Measurements from ENCODE around the gene ARPC4. TPM values are rescaled to one million over a fixed set of nuclear protein-coding genes. Genes with fewer than 3 reads are reported as not detected.

Gene ARPC4
- total and polyA plus RNA-seq, 2 donors from 2014 or later: 138 to 164 TPM

DNA sequence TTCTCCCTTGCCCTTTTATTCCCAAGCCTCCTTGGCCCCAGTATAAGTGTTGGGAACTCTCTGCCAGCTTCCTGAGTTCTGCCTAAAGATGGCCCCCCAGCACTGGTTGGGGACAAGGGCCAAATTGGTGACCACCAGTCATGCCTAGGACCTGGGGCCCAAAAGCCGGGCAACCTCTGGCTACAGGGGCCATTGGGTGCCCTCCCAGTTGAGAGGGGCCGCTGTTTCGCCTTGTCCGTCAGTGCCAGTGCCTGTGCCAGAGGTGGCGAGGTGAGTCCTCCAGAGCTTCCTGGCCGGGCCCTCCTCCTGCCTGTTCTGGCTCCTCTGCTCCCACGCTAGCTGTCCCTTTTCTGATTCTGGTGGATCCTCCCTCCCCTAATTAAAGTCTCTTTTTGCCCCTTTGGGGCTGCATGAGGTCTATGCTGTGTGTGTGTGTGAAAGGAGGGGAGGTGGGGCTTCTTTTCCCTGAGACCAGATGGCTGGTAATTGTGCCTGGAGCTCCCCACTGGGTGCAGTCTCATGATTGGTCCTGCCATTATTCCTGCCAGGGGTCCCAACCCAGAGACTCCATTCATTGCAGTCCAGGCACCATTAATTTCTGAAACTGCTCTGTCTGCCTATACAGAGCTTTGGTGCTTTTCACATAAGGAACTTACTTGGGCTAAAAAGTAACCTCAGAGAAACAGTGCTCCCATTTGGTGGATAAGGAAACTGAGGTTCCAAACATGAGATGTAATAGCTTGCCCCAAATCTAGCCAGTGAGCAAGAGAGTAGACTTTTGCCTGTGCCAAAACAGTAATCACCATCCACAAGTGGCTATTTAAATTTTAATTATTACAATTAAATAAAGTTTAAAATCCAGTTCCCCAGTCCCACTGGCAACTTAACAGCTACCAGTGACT, 14.1 kb downstream of the ARPC4 start:
- Histone ChIP-seq H3K27ac (ENCODE audit: low read depth in 2 of 2, low read length in 2 of 2) (no peak overlapping the region), H3K36me3 (ENCODE audit: control insufficient read depth in 2 of 3, insufficient read depth in 3 of 3, low read length in 3 of 3) (peaks cover 7 to 24% (median 17%) of the 10 kb centered on the region in 3 donors), H3K4me3 (ENCODE audit: low read length in 3 of 3) (no peak overlapping the region), H3K27me3 (ENCODE audit: control insufficient read depth, insufficient read depth, low read length) (no peaks in the 10 kb centered on the region), H3K4me1 (ENCODE audit: control insufficient read depth in 2 of 3, insufficient read depth in 2 of 3, low read depth in 1 of 3, low read length in 3 of 3) (peaks cover 0 to 29% (median 6%) of the 10 kb centered on the region in 3 donors), H3K9me3 (ENCODE audit: control insufficient read depth in 2 of 3, insufficient read depth in 1 of 3, low read length in 3 of 3) (no peaks in the 10 kb centered on the region), H3K9ac (ENCODE audit: low read length in 3 of 3) (no peak overlapping the region)
- DNase-seq (no peak), FAIRE-seq (no peak)
- TF ChIP-seq CTCF (IDR thresholded peaks at IDR 0.05; ENCODE audit: borderline replicate concordance, extremely low read depth, insufficient read depth): no peak
- intact Hi-C loops (cut with DNase I): no loop called here

- FAIRE-seq: no peak
- H3K4me1 ChIP-seq (ENCODE audit: control insufficient read depth in 2 of 3, insufficient read depth in 2 of 3, low read depth in 1 of 3, low read length in 3 of 3): peaks cover 0 to 29% (median 6%) of the 10 kb centered on the region in 3 donors
- no peak overlapping the region for H3K9ac ChIP-seq (ENCODE audit: low read length in 3 of 3)
- no peak for TF ChIP-seq CTCF (IDR thresholded peaks at IDR 0.05; ENCODE audit: borderline replicate concordance, extremely low read depth, insufficient read depth)
- H3K9me3 ChIP-seq (ENCODE audit: control insufficient read depth in 2 of 3, insufficient read depth in 1 of 3, low read length in 3 of 3): no peaks in the 10 kb centered on the region
- H3K36me3 ChIP-seq (ENCODE audit: control insufficient read depth in 2 of 3, insufficient read depth in 3 of 3, low read length in 3 of 3): peaks cover 7 to 23% (median 15%) of the 10 kb centered on the region in 3 donors
- H3K27me3 ChIP-seq (ENCODE audit: control insufficient read depth, insufficient read depth, low read length): no peaks in the 10 kb centered on the region
- H3K4me3 ChIP-seq (ENCODE audit: low read length in 3 of 3): no peak overlapping the region
- no peak overlapping the region for H3K27ac ChIP-seq (ENCODE audit: low read depth in 2 of 2, low read length in 2 of 2)
- DNase-seq: no peak
- intact Hi-C loops (cut with DNase I): no loop called here
Measured at GRCh38 chr3:9807981-9808344, 15.1 kb downstream of the ARPC4 start.

- peak overlapping the region; percentile 91 for H3K27ac ChIP-seq (ENCODE audit: low read depth in 2 of 2, low read length in 2 of 2)
- intact Hi-C loops (cut with DNase I): no loop called here
- no peak for FAIRE-seq
Measured at GRCh38 chr3:9808345-9809037, 15.6 kb downstream of the ARPC4 start.

More at GRCh38 chr3:9808345-9809037, 15.6 kb downstream of the ARPC4 start:
- peak in 1 of 5 donors; percentile 37 for DNase-seq
- Histone ChIP-seq H3K4me1 (ENCODE audit: control insufficient read depth in 2 of 3, insufficient read depth in 2 of 3, low read depth in 1 of 3, low read length in 3 of 3) (peaks cover 0 to 29% (median 6%) of the 10 kb centered on the region in 3 donors), H3K9me3 (ENCODE audit: control insufficient read depth in 2 of 3, insufficient read depth in 1 of 3, low read length in 3 of 3) (no peaks in the 10 kb centered on the region), H3K4me3 (ENCODE audit: low read length in 3 of 3) (no peak overlapping the region), H3K27me3 (ENCODE audit: control insufficient read depth, insufficient read depth, low read length) (no peaks in the 10 kb centered on the region), H3K9ac (ENCODE audit: low read length in 3 of 3) (no peak overlapping the region), H3K36me3 (ENCODE audit: control insufficient read depth in 2 of 3, insufficient read depth in 3 of 3, low read length in 3 of 3) (peaks cover 7 to 18% (median 10%) of the 10 kb centered on the region in 3 donors)
- TF ChIP-seq CTCF (IDR thresholded peaks at IDR 0.05; ENCODE audit: borderline replicate concordance, extremely low read depth, insufficient read depth): no peak

Data from kidney (tissue), 14 donors.